ENCODE measurements around the gene TMPRSS3. TPM values are rescaled to one million over a fixed set of nuclear protein-coding genes. Genes with fewer than 3 reads are reported as not detected.
A peak's percentile ranks its signal among the peaks of the same experiment; 100 is the strongest.

TMPRSS3 gene
- total RNA-seq, 4 donors from 2014 or later: 0.68 to 1.3 TPM; not detected in 2

DNA sequence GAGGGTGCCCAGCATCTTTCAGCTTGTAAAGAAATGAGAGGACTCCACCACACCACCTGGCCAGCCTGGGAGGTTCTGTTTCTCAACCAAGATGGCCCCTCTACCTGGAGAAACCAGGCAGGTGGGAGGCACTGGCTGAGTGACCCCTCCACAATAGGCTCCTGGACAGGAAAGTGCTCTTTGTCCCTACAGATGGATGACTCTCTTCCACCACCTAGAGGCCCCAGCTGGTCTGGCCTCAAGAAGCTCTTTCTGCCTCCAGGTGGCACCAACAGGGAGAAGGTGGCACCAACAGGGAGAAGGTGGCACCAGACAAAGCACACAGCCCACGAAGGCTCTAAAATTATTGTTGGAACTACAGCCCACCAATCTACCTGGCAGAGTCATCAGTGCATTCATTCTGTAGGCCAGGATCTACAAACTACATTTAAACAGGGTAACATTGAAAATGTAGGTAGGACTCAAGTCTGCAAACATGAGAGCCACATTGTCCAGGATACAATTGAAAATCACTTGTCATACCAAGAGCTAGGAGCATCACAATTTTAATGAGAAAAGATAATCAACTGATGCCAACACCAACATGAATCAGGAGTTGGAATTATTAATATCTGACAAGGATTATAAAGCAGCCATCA, 14.4 kb downstream of the TMPRSS3 start:
- H3K9me3 ChIP-seq: no peaks in the 10 kb centered on the region
- no peak overlapping the region for H3K27ac ChIP-seq
- intact Hi-C loops (cut with DNase I; ENCODE audit: low total_unique reads) (no loop called here), in situ Hi-C loops (cut with MboI; ENCODE audit: low pct_ligation_motif_present in 1 of 4, low pct_unique_long_range_greater_than_20kb in 1 of 4, low sequenced_read_pairs in 3 of 4) (loop anchor here in 1 of 4 donors (10.0 kb wide), 1 partner anchor 63 kb away; no protein-coding TSS in a partner anchor)
- peak; percentile 63 for DNase-seq
- no peak overlapping the region for H3K4me3 ChIP-seq
- 29% methylated on average over 1 of the region's 1 CpG; no CpG with 5 or more reads in 1 of the 2 donors for WGBS, 2 donors (ENCODE audit: low coverage in 1 of 2)
- no peaks in the 10 kb centered on the region for H3K27me3 ChIP-seq
- H3K4me1 ChIP-seq: peaks cover 3 to 22% (median 9%) of the 10 kb centered on the region in 4 donors
- TF ChIP-seq, protein P1, sequence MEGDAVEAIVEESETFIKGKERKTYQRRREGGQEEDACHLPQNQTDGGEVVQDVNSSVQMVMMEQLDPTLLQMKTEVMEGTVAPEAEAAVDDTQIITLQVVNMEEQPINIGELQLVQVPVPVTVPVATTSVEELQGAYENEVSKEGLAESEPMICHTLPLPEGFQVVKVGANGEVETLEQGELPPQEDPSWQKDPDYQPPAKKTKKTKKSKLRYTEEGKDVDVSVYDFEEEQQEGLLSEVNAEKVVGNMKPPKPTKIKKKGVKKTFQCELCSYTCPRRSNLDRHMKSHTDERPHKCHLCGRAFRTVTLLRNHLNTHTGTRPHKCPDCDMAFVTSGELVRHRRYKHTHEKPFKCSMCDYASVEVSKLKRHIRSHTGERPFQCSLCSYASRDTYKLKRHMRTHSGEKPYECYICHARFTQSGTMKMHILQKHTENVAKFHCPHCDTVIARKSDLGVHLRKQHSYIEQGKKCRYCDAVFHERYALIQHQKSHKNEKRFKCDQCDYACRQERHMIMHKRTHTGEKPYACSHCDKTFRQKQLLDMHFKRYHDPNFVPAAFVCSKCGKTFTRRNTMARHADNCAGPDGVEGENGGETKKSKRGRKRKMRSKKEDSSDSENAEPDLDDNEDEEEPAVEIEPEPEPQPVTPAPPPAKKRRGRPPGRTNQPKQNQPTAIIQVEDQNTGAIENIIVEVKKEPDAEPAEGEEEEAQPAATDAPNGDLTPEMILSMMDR (IDR thresholded peaks at IDR 0.05): peak; percentile 43 to 92 (median 76)
- TF ChIP-seq POLR2A (IDR thresholded peaks at IDR 0.05): no peak
- H3K36me3 ChIP-seq: no peaks in the 10 kb centered on the region

DNA sequence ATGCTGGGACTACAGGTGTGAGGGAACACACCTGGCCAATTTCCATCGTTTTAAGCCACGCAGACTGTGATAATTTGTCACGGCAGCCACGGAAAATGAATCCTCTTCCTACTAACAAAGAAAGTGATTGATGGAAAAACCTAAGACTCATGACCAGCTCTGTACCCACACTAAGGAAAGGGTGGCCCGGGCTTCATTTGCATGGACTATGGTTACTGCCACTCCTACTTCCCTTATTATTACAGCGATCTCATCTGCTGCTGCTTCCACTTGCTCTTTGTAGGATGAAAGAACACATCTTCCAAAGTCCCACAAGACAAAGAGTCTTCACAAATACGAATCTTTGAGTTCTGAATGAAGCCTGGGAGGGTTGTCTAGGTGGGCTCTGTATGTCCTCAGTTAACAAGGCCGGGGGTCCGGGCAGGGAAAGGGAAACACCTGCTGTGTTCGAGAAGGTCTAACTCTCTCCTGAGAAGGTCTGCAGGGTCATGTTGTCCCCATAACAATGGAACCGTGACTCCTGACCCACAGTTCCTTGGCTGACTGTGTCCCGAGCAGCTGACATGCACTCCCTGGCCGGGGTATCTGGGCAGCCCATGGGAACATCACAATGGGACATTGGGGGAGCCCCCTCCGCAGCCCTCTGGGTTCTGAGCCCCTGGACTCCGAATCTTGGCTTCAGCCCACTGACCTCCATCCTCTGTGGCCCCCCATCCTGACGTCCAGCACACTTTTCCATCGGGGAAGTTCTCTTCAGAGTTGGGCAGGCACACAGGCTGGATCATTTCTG, 16.2 kb downstream of the TMPRSS3 start:
- 48 to 83% methylated on average over 4 to 17 of the region's 17 CpGs for WGBS, 2 donors (ENCODE audit: low coverage in 1 of 2)
- TF ChIP-seq POLR2AphosphoS5 (IDR thresholded peaks at IDR 0.05): no peak
- TF ChIP-seq EP300 (IDR thresholded peaks at IDR 0.05; ENCODE audit: low read depth): no peak
- TF ChIP-seq POLR2A (IDR thresholded peaks at IDR 0.05): no peak
- TF ChIP-seq, protein P1 (IDR thresholded peaks at IDR 0.05): no peak
- H3K27ac ChIP-seq: no peak overlapping the region
- no peaks in the 10 kb centered on the region for H3K27me3 ChIP-seq
- DNase-seq: peak; percentile 11
- H3K36me3 ChIP-seq: no peaks in the 10 kb centered on the region
- H3K4me3 ChIP-seq: no peak overlapping the region
- H3K4me1 ChIP-seq: peaks cover 2 to 23% (median 21%) of the 10 kb centered on the region in 4 donors
- in situ Hi-C loops (cut with MboI; ENCODE audit: low pct_ligation_motif_present in 1 of 4, low pct_unique_long_range_greater_than_20kb in 1 of 4, low sequenced_read_pairs in 3 of 4): loop anchor here in 1 of 4 donors (10.0 kb wide), 1 partner anchor 65 kb away; no protein-coding TSS in a partner anchor
- H3K9me3 ChIP-seq: no peaks in the 10 kb centered on the region
- intact Hi-C loops (cut with DNase I; ENCODE audit: low total_unique reads): no loop called here

DNA sequence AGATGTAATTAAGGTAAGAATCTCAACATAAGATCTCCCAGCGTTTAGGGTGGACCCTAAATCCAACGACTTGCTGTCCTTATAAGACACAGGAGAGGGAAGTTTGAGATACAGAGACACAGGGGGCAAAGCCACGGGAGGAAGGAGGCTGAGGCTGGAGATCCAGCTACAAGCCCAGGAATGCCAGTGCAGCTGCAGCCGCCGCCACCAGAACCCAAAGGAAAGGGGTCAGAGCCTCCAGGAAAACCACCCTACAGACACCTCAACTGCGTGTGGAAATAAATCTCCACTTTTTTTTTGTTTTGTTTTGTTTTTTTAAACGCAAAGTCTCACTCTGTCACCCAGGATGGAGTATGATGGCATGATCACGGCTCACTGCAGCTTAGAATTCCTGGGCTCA, 17.4 kb downstream of the TMPRSS3 start:
- no peak overlapping the region for H3K4me3 ChIP-seq
- peaks cover 0 to 21% (median 16%) of the 10 kb centered on the region in 4 donors for H3K4me1 ChIP-seq
- no peak for TF ChIP-seq POLR2AphosphoS5 (IDR thresholded peaks at IDR 0.05)
- TF ChIP-seq POLR2A (IDR thresholded peaks at IDR 0.05): no peak
- TF ChIP-seq, protein P1 (IDR thresholded peaks at IDR 0.05): no peak
- TF ChIP-seq EP300 (IDR thresholded peaks at IDR 0.05; ENCODE audit: low read depth): no peak
- DNase-seq: peak; percentile 1
- in situ Hi-C loops (cut with MboI; ENCODE audit: low pct_ligation_motif_present in 1 of 4, low pct_unique_long_range_greater_than_20kb in 1 of 4, low sequenced_read_pairs in 3 of 4): no loop called here
- WGBS, 2 donors (ENCODE audit: low coverage in 1 of 2): 75 to 85% methylated on average over 5 to 8 of the region's 8 CpGs
- no peaks in the 10 kb centered on the region for H3K27me3 ChIP-seq
- intact Hi-C loops (cut with DNase I; ENCODE audit: low total_unique reads): no loop called here
- no peaks in the 10 kb centered on the region for H3K36me3 ChIP-seq
- H3K27ac ChIP-seq: no peak overlapping the region
- H3K9me3 ChIP-seq: no peaks in the 10 kb centered on the region

DNA sequence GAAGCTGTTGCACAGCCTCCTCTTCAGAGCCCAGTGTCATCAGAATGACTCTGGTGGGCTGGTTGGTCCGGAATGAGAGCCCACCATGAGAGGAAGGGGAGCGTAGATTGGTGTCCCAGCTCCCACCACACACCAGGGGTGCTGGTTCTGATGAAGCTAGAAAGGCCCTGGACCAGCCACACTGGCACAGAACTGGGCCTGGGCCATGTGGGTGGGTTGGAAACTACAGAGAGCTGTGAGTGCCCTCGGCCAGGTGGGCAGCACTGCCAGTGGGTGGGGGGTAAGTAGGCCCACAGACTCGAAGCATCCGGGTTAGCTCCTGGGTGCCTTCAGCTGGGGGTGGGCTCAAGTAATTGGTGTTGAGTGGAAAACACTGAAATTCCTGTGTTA, 17.9 kb downstream of the TMPRSS3 start:
- no peaks in the 10 kb centered on the region for H3K27me3 ChIP-seq
- peak; percentile 6 for DNase-seq
- intact Hi-C loops (cut with DNase I; ENCODE audit: low total_unique reads): no loop called here
- WGBS, 2 donors (ENCODE audit: low coverage in 1 of 2): 85% methylated on average over 5 of the region's 5 CpGs; no CpG with 5 or more reads in 1 of the 2 donors
- H3K4me3 ChIP-seq: no peak overlapping the region
- no peaks in the 10 kb centered on the region for H3K9me3 ChIP-seq
- TF ChIP-seq POLR2A (IDR thresholded peaks at IDR 0.05): no peak
- TF ChIP-seq, protein P1 (IDR thresholded peaks at IDR 0.05): no peak
- TF ChIP-seq EP300 (IDR thresholded peaks at IDR 0.05; ENCODE audit: low read depth): no peak
- no peak for TF ChIP-seq POLR2AphosphoS5 (IDR thresholded peaks at IDR 0.05)
- H3K36me3 ChIP-seq: no peaks in the 10 kb centered on the region
- in situ Hi-C loops (cut with MboI; ENCODE audit: low pct_ligation_motif_present in 1 of 4, low pct_unique_long_range_greater_than_20kb in 1 of 4, low sequenced_read_pairs in 3 of 4): no loop called here
- H3K4me1 ChIP-seq: peaks cover 0 to 21% (median 16%) of the 10 kb centered on the region in 4 donors
- no peak overlapping the region for H3K27ac ChIP-seq
